ENCODE data around the gene C1QTNF1. TPM values are rescaled to one million over a fixed set of nuclear protein-coding genes. Genes with fewer than 3 reads are reported as not detected.

C1QTNF1 gene
- total RNA-seq, 1 experiment from 2014 or later = 4.0 TPM

DNA sequence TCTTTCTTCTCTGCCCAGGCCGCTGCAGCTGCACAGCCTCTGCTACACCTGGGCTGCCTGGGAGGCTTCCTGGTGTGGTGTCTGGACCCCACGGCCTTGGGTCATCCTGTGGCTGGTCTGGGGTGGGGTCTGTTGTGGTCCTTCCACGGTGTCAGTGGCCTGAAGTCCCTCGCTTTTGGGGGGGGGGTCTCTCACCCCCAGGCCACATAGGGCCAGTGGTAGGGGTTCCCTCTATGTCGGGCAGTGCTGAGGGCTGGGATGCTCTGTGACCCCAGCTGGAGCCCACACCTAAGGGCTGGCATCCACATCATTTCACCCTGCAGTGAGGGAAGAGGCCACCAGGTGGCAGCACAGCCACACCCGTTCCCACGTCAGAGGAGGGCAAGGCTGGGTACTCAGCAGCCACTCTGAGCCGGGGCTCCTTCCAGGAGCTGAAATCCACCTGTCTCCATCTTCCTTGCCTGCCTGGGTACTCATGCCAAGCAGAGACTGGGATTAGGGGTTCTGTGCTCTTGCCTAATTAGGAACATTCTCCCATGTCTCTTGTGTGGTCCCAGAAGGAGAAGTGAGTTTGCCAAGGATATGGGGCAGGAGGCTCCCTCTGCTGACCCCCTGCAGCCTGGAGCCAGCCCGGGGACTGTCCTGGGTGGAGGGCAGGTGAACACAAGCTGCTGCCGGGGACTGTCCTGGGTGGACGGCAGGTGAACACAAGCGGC lies 63.6 kb downstream of the C1QTNF1 start:
- no TSS peak for BruUV-seq (replicated peaks)
- Histone ChIP-seq H2AFZ (ENCODE audit: low read depth, low read length, poor library complexity, severe bottlenecking) (no peak overlapping the region), H3K4me3 (replicated peaks in 1 of 2; ENCODE audit: low read depth in 1 of 2, low read length in 2 of 2) (no peak overlapping the region), H4K20me1 (ENCODE audit: insufficient read depth) (no peaks in the 10 kb centered on the region), H3K27me3 (ENCODE audit: insufficient read depth, low read length) (no peaks in the 10 kb centered on the region), H3K4me2 (ENCODE audit: low read length) (no peak overlapping the region), H3K4me1 (ENCODE audit: control insufficient read depth in 1 of 2, insufficient read depth in 2 of 2, low read length in 2 of 2) (no peaks in the 10 kb centered on the region), H3K9me3 (ENCODE audit: control insufficient read depth in 1 of 2, insufficient read depth in 1 of 2, low read depth in 1 of 2, low read length in 2 of 2) (no peaks in the 10 kb centered on the region), H3K36me3 (ENCODE audit: control insufficient read depth in 1 of 2, insufficient read depth in 2 of 2, low read length in 2 of 2) (peaks cover 13 to 14% of the 10 kb centered on the region in 2 experiments; a peak in 3 of 4 replicates), H3K27ac (ENCODE audit: low read depth, low read length) (no peak overlapping the region), H3K9ac (ENCODE audit: low read length) (no peak overlapping the region), H3K79me2 (ENCODE audit: insufficient read depth, low read length) (no peaks in the 10 kb centered on the region), H3K9me2 (ENCODE audit: insufficient read depth) (no peaks in the 10 kb centered on the region)
- peak; percentile 31 for DNase-seq (ENCODE audit: low read depth, low spot score)
- TF ChIP-seq SRF (IDR thresholded peaks at IDR 0.05; ENCODE audit: low read depth) (no peak), RAD21 (IDR thresholded peaks at IDR 0.05; ENCODE audit: low read depth) (peak; percentile 92)
- TF ChIP-seq, protein P1, sequence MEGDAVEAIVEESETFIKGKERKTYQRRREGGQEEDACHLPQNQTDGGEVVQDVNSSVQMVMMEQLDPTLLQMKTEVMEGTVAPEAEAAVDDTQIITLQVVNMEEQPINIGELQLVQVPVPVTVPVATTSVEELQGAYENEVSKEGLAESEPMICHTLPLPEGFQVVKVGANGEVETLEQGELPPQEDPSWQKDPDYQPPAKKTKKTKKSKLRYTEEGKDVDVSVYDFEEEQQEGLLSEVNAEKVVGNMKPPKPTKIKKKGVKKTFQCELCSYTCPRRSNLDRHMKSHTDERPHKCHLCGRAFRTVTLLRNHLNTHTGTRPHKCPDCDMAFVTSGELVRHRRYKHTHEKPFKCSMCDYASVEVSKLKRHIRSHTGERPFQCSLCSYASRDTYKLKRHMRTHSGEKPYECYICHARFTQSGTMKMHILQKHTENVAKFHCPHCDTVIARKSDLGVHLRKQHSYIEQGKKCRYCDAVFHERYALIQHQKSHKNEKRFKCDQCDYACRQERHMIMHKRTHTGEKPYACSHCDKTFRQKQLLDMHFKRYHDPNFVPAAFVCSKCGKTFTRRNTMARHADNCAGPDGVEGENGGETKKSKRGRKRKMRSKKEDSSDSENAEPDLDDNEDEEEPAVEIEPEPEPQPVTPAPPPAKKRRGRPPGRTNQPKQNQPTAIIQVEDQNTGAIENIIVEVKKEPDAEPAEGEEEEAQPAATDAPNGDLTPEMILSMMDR (IDR thresholded peaks at IDR 0.05 in 2 of 3, conservative IDR thresholded peaks at IDR 0.05 in 1 of 3; ENCODE audit: borderline replicate concordance in 1 of 3, insufficient read depth in 1 of 3, low read depth in 2 of 3, low read length in 2 of 3) = peak; percentile 88 to 98 (median 96)
- ChIA-PET CTCF (interaction anchor here (1.0 to 5.4 kb wide), 14 partner anchors 9 to 621 kb away, joined by 4 to 126 read pairs (median 6); partner anchors contain the start of gene ENGASE), RAD21 (ENCODE audit: low non-redundant PET in 1 of 2, low total read pairs in 2 of 2, uncharacterized antibody in 2 of 2, unreplicated experiment in 2 of 2) (interaction anchor here (0.7 to 2.4 kb wide), 9 partner anchors 76 to 621 kb away, joined by 3 to 10 read pairs (median 4); no protein-coding TSS in a partner anchor), POLR2A (interaction anchor here (1.4 kb wide), 1 partner anchor 13 kb away, joined by 4 read pairs; the partner anchor contains the start of gene ENGASE)
- intact Hi-C loops (cut with micrococcal nuclease) = loop anchor here (1.0 to 5.0 kb wide), 4 partner anchors 39 to 306 kb away; no protein-coding TSS in a partner anchor
- peak; percentile 88 for ATAC-seq

Measured in HCT116 (cell line).